ENCODE measurements around the gene TMEM37. TPM values are rescaled to one million over a fixed set of nuclear protein-coding genes. Genes with fewer than 3 reads are reported as not detected.

TMEM37 gene
- total and polyA plus RNA-seq, 2 of the 13 experiments (the other 11 are each of a cell fraction or from before 2014, with no cell fraction given): 37.7 to 115 TPM

- TF ChIP-seq CERS6 (CRISPR knock-in tag; IDR thresholded peaks at IDR 0.05) (no peak), YEATS4 (CRISPR knock-in tag; IDR thresholded peaks at IDR 0.05; ENCODE audit: borderline replicate concordance) (no peak), JDP2 (CRISPR knock-in tag; IDR thresholded peaks at IDR 0.05; ENCODE audit: borderline replicate concordance) (no peak), ZXDC (CRISPR knock-in tag; IDR thresholded peaks at IDR 0.05) (no peak), HMG20B (CRISPR knock-in tag; conservative IDR thresholded peaks at IDR 0.05) (no peak), ZMYM2 (CRISPR knock-in tag; IDR thresholded peaks at IDR 0.05) (no peak), ZNF343 (CRISPR knock-in tag; IDR thresholded peaks at IDR 0.05) (no peak), AHR (CRISPR knock-in tag; IDR thresholded peaks at IDR 0.05) (0 out of 2 replicates have a peak, but pooled peaks have one; percentile 4), PHF21A (CRISPR knock-in tag; IDR thresholded peaks at IDR 0.05) (no peak), ZEB1 (IDR thresholded peaks at IDR 0.05; ENCODE audit: insufficient replicate concordance, low read depth) (no peak), ZNF672 (CRISPR knock-in tag; IDR thresholded peaks at IDR 0.05) (no peak), NFKBIZ (CRISPR knock-in tag; IDR thresholded peaks at IDR 0.05) (no peak), EED (CRISPR knock-in tag; IDR thresholded peaks at IDR 0.05) (no peak)
Measured at GRCh38 chr2:119438726-119439284, 7.2 kb downstream of the TMEM37 start (continued).

Data from HepG2 (cell line).